ENCODE measurements around the gene PCBP2. TPM values are rescaled to one million over a fixed set of nuclear protein-coding genes. Genes with fewer than 3 reads are reported as not detected.

Gene PCBP2
- total RNA-seq, 1 experiment from 2014 or later, result 856 TPM

GRCh38 chr12:53461591-53461990 is 9.7 kb downstream of the PCBP2 start:
- Histone ChIP-seq H3K79me2 (ENCODE audit: insufficient read depth, low read length) (peaks cover 100% of the 10 kb centered on the region), H3K27ac (ENCODE audit: low read depth, low read length) (no peak overlapping the region), H3K36me3 (ENCODE audit: control insufficient read depth in 1 of 2, insufficient read depth in 2 of 2, low read length in 2 of 2) (peaks cover 93 to 94% of the 10 kb centered on the region in 2 experiments), H2AFZ (ENCODE audit: low read depth, low read length, poor library complexity, severe bottlenecking) (no peak overlapping the region), H3K4me3 (replicated peaks in 1 of 2; ENCODE audit: low read depth in 1 of 2, low read length in 2 of 2) (no peak overlapping the region), H3K9me2 (ENCODE audit: insufficient read depth) (no peaks in the 10 kb centered on the region), H3K9me3 (ENCODE audit: control insufficient read depth in 1 of 2, insufficient read depth in 1 of 2, low read depth in 1 of 2, low read length in 2 of 2) (no peaks in the 10 kb centered on the region), H3K27me3 (ENCODE audit: insufficient read depth, low read length) (no peaks in the 10 kb centered on the region), H3K4me1 (ENCODE audit: control insufficient read depth in 1 of 2, insufficient read depth in 2 of 2, low read length in 2 of 2) (no peaks in the 10 kb centered on the region), H3K4me2 (ENCODE audit: low read length) (no peak overlapping the region), H3K9ac (ENCODE audit: low read length) (no peak overlapping the region), H4K20me1 (ENCODE audit: insufficient read depth) (peaks cover 67% of the 10 kb centered on the region; the same call in 1 of the 2 replicates)
- intact Hi-C loops (cut with micrococcal nuclease), result no loop called here
- ChIA-PET RAD21 (ENCODE audit: low non-redundant PET in 1 of 2, low total read pairs in 2 of 2, uncharacterized antibody in 2 of 2, unreplicated experiment in 2 of 2) (no interaction called here), POLR2A (no interaction called here), CTCF (no interaction called here)
- TF ChIP-seq TCF7L2 (IDR thresholded peaks at IDR 0.05; ENCODE audit: borderline replicate concordance, extremely low read depth, insufficient read depth, insufficient read length), result no peak
- no peak for TF ChIP-seq ATF3 (IDR thresholded peaks at IDR 0.05)
- no peak for TF ChIP-seq EZH2 (IDR thresholded peaks at IDR 0.05)
- no peak for TF ChIP-seq CBX3 (IDR thresholded peaks at IDR 0.05; ENCODE audit: low read depth)
- TF ChIP-seq MAX (IDR thresholded peaks at IDR 0.05), result no peak
- no peak for TF ChIP-seq SP1 (IDR thresholded peaks at IDR 0.05; ENCODE audit: low read depth)
- TF ChIP-seq CTCF (IDR thresholded peaks at IDR 0.05 in 2 of 3, conservative IDR thresholded peaks at IDR 0.05 in 1 of 3; ENCODE audit: borderline replicate concordance in 1 of 3, insufficient read depth in 1 of 3, low read depth in 2 of 3, low read length in 2 of 3), result no peak
- TF ChIP-seq SIN3A (IDR thresholded peaks at IDR 0.05; ENCODE audit: low read depth), result no peak
- TF ChIP-seq EZH2phosphoT487 (IDR thresholded peaks at IDR 0.05; ENCODE audit: borderline replicate concordance), result no peak
- TF ChIP-seq ZNF274 (IDR thresholded peaks at IDR 0.05; ENCODE audit: low read depth, low read length), result no peak
- no peak for TF ChIP-seq RAD21 (IDR thresholded peaks at IDR 0.05; ENCODE audit: low read depth)
- no peak for TF ChIP-seq JUND (IDR thresholded peaks at IDR 0.05)
- TF ChIP-seq CEBPB (IDR thresholded peaks at IDR 0.05; ENCODE audit: low read depth), result no peak
- no peak for TF ChIP-seq SRF (IDR thresholded peaks at IDR 0.05; ENCODE audit: low read depth)
- TF ChIP-seq YY1 (IDR thresholded peaks at IDR 0.05; ENCODE audit: extremely low read depth, insufficient replicate concordance, low read depth, low read length), result no peak
- TF ChIP-seq ZFX (IDR thresholded peaks at IDR 0.05), result no peak
- TF ChIP-seq FOSL1 (IDR thresholded peaks at IDR 0.05; ENCODE audit: low read depth), result no peak
- BruUV-seq (replicated peaks), result no TSS peak
- no peak for DNase-seq (ENCODE audit: low read depth, low spot score)
- no peak for ATAC-seq
